Lower lobe of right lung (tissue), 2 donors: ENCODE results near the gene PRKAR2B. TPM values are rescaled to one million over a fixed set of nuclear protein-coding genes. Genes with fewer than 3 reads are reported as not detected.
A peak's percentile ranks its signal among the peaks of the same experiment; 100 is the strongest.

ENCODE experiments used
- ATAC-seq, 2 donors: fragments of 200-7000 bp; cut with Tn5 transposase; one replicate each; pipeline ENCODE4 v1.9.1; 2020 to 2022; ENCODE audit warnings: mild to moderate bottlenecking in 2 of 2, moderate library complexity in 2 of 2
- DNase-seq: peaks from one replicate; pipeline ENCODE4 v3.0.0-alpha.2; 2020
- H3K27ac ChIP-seq: fragments of 200-600 bp; one replicate; pipeline ENCODE4 v1.8.0; 2022
- H3K27me3 ChIP-seq: fragments of 200-600 bp; one replicate; pipeline ENCODE4 v1.8.0; 2022; ENCODE audit warnings: low read depth
- H3K36me3 ChIP-seq: fragments of 200-600 bp; one replicate; pipeline ENCODE4 v1.8.0; 2022; ENCODE audit warnings: mild to moderate bottlenecking
- H3K4me1 ChIP-seq: fragments of 200-600 bp; one replicate; pipeline ENCODE4 v1.8.0; 2022
- H3K4me3 ChIP-seq: fragments of 200-600 bp; one replicate; pipeline ENCODE4 v1.8.0; 2022; ENCODE audit warnings: mild to moderate bottlenecking
- H3K9me3 ChIP-seq: fragments of 200-600 bp; one replicate; pipeline ENCODE4 v1.8.0; 2022
- intact Hi-C: fragments of 100-400 bp; cut with DNase I; formaldehyde crosslinking; loops from one replicate; pipeline ENCODE4 v1.11.0; 2022
- total RNA-seq: library from RNA; stranded (reverse); fragmentation: NEBNext Ultra II Directional; extraction: Animal tissue kit (Norgen Biotek cat#: 25700); gene quantifications from one replicate; pipeline ENCODE4 v1.2.1, GENCODE V29; 2021
- TF ChIP-seq, protein P1 (sequence below): fragments of 200-600 bp; IDR thresholded peaks from one replicate; pipeline ENCODE4 v1.8.0; 2022; ENCODE audit warnings: antibody characterized with exemption, mild to moderate bottlenecking
- donor health status: DM: no; HTN: yes; CAD: no; lungs with severe emphysema.

The PRKAR2B gene
- total RNA-seq, 1 donor from 2014 or later = 10.3 TPM

- peaks cover 98% of the 10 kb centered on the region for H3K36me3 ChIP-seq
- no peak overlapping the region for H3K4me3 ChIP-seq
- TF ChIP-seq, protein P1, sequence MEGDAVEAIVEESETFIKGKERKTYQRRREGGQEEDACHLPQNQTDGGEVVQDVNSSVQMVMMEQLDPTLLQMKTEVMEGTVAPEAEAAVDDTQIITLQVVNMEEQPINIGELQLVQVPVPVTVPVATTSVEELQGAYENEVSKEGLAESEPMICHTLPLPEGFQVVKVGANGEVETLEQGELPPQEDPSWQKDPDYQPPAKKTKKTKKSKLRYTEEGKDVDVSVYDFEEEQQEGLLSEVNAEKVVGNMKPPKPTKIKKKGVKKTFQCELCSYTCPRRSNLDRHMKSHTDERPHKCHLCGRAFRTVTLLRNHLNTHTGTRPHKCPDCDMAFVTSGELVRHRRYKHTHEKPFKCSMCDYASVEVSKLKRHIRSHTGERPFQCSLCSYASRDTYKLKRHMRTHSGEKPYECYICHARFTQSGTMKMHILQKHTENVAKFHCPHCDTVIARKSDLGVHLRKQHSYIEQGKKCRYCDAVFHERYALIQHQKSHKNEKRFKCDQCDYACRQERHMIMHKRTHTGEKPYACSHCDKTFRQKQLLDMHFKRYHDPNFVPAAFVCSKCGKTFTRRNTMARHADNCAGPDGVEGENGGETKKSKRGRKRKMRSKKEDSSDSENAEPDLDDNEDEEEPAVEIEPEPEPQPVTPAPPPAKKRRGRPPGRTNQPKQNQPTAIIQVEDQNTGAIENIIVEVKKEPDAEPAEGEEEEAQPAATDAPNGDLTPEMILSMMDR = peak; percentile 43
- no peak for DNase-seq
- peak; percentile 45 to 47 for ATAC-seq
- intact Hi-C loops = no loop called here
- H3K9me3 ChIP-seq = no peaks in the 10 kb centered on the region
- H3K4me1 ChIP-seq = peaks cover 7% of the 10 kb centered on the region
- no peaks in the 10 kb centered on the region for H3K27me3 ChIP-seq
- no peak overlapping the region for H3K27ac ChIP-seq
Measured at GRCh38 chr7:107201795-107202450, 157.4 kb downstream of the PRKAR2B start.

DNA sequence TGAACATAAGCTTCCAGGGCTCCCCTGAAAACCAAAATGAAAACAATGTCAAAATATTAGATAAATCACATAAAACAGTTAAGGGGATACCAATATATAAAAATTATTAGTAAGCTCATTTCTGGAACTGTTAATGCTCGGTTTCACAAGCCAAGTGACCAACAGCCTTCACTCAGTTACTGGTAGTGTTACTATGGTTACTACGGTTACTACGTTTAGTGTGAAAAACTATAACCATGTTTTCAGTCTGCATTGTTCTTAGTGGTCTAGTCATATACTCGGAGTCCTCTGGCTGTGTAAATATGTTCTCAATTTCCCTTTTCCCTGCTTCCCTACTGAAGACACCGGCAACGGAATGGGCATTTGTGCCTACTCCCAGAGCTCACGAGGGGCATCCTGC is 159.1 kb downstream of the PRKAR2B start:
- intact Hi-C loops = no loop called here
- Histone ChIP-seq H3K36me3 (peaks cover 98% of the 10 kb centered on the region), H3K9me3 (no peaks in the 10 kb centered on the region), H3K27me3 (no peaks in the 10 kb centered on the region), H3K4me1 (peaks cover 14% of the 10 kb centered on the region), H3K27ac (no peak overlapping the region), H3K4me3 (no peak overlapping the region)
- ATAC-seq = no peak
- DNase-seq = no peak
- TF ChIP-seq, protein P1 = no peak

DNA sequence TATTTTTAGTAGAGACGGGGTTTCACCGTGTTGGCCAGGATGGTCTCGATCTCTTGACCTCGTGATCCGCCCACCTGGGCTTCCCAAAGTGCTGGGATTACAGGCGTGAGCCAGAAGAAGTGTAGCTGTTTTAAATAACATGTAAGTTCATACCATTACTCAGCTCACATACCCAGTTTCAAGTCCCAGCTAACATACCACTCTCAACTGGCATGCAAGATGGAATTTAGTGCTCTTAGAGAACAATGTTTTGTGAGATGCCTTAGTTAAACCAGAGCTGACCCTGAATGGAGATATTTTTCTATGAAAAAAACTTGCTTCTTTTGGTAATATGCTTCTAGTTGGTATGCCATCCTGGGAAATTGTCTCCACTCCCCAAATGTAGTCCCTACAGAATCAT is 161.6 kb downstream of the PRKAR2B start:
- H3K27ac ChIP-seq = no peak overlapping the region
- H3K4me3 ChIP-seq = no peak overlapping the region
- DNase-seq (no peak), ATAC-seq (no peak)
- peaks cover 12% of the 10 kb centered on the region for H3K4me1 ChIP-seq
- no peaks in the 10 kb centered on the region for H3K27me3 ChIP-seq
- intact Hi-C loops = no loop called here
- H3K36me3 ChIP-seq = peaks cover 89% of the 10 kb centered on the region
- TF ChIP-seq, protein P1 = no peak
- H3K9me3 ChIP-seq = no peaks in the 10 kb centered on the region

DNA sequence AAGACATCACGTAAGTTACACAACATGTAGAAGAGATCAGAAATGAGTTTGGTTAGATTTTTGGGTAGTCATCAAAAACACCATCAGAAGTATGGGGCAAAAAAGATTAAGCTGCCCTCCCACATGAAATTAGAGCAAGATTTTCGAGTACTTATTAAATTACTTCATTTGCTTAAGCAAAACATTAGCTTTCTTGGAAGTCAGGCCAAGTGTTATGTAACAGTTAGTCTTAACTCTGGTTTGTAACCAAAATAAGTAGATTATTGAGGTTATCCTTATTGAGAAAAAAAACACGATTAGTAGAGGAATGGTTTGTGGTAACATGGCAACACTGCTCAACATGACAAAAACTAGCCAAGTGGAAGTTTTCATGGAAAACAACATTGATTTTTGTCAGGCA is 162.2 kb downstream of the PRKAR2B start:
- peak overlapping the region; percentile 12 for H3K27ac ChIP-seq
- H3K27me3 ChIP-seq = no peaks in the 10 kb centered on the region
- ATAC-seq (no peak), DNase-seq (no peak)
- no peak overlapping the region for H3K4me3 ChIP-seq
- peaks cover 12% of the 10 kb centered on the region for H3K4me1 ChIP-seq
- H3K9me3 ChIP-seq = no peaks in the 10 kb centered on the region
- intact Hi-C loops = no loop called here
- H3K36me3 ChIP-seq = peaks cover 84% of the 10 kb centered on the region
- TF ChIP-seq, protein P1 = no peak

DNA sequence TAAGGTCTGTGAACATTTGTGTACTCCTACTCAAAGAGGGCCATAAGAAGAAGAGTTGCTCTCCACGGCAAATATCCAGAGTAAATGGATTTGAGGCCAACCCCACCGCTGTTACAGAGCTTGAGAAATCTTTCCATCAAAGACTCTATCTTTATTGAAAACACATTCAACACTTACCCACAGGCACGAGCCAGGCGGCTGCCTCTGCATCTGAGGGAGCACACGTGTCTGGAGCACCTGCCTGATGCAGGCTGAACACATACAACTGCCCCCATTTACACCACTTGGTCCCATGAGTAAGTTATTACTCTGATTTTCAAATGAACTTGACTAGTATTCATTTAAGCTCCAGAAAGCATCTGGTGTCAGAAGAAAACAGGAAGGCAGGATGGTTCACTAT is 163.0 kb downstream of the PRKAR2B start:
- Histone ChIP-seq H3K27ac (peak overlapping the region; percentile 12), H3K36me3 (peaks cover 76% of the 10 kb centered on the region)
- intact Hi-C loops = no loop called here

More for the DNA sequence above, 163.0 kb downstream of the PRKAR2B start:
- Histone ChIP-seq H3K4me3 (no peak overlapping the region), H3K4me1 (peaks cover 12% of the 10 kb centered on the region), H3K27me3 (no peaks in the 10 kb centered on the region), H3K9me3 (no peaks in the 10 kb centered on the region)
- TF ChIP-seq, protein P1 = no peak
- DNase-seq = no peak
- no peak for ATAC-seq
